ENCODE measurements around the gene DAB2IP.

DNA sequence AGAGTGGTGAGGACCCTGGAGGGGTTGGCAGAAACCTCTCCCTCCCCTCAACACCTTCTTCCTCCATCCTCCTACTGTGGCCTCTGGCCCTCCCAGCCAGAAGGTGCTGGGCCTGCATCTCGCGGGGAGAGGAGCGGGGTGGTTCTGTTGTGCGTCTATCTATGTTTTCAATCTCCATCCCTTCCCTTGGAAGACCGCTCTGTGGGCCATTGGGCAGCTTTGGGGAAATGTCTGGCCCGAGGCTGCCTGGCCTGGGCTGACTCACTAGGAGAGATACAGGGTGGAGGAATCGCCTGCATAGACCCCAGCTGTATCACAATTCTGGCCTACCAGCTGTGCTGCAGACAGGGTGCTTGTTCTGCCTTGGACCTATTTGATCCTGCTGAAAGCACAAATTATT, 48.4 kb upstream of the DAB2IP start:
- TF ChIP-seq, protein P1, sequence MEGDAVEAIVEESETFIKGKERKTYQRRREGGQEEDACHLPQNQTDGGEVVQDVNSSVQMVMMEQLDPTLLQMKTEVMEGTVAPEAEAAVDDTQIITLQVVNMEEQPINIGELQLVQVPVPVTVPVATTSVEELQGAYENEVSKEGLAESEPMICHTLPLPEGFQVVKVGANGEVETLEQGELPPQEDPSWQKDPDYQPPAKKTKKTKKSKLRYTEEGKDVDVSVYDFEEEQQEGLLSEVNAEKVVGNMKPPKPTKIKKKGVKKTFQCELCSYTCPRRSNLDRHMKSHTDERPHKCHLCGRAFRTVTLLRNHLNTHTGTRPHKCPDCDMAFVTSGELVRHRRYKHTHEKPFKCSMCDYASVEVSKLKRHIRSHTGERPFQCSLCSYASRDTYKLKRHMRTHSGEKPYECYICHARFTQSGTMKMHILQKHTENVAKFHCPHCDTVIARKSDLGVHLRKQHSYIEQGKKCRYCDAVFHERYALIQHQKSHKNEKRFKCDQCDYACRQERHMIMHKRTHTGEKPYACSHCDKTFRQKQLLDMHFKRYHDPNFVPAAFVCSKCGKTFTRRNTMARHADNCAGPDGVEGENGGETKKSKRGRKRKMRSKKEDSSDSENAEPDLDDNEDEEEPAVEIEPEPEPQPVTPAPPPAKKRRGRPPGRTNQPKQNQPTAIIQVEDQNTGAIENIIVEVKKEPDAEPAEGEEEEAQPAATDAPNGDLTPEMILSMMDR (conservative IDR thresholded peaks at IDR 0.05 in 1 of 2, IDR thresholded peaks at IDR 0.05 in 1 of 2; ENCODE audit: low read depth in 1 of 2, low read length in 2 of 2), result no peak
- TF ChIP-seq EZH2 (IDR thresholded peaks at IDR 0.05; ENCODE audit: low read length, missing control alignments), result no peak
